GM12873 (cell line): ENCODE measurements around the gene RTP3.

Source experiments
- TF ChIP-seq, protein P1 (sequence below): IDR thresholded peaks from 2 replicates; pipeline ENCODE4 v1.5.1; 2012; ENCODE audit warnings: low read depth, mild to moderate bottlenecking, moderate library complexity, low read length, control low read depth; ENCODE audit not compliant: insufficient read depth; ENCODE audit errors: missing control alignments

The RTP3 gene

GRCh38 chr3:46488735-46489361 lies 8.9 kb upstream of the RTP3 start:
- TF ChIP-seq, protein P1, sequence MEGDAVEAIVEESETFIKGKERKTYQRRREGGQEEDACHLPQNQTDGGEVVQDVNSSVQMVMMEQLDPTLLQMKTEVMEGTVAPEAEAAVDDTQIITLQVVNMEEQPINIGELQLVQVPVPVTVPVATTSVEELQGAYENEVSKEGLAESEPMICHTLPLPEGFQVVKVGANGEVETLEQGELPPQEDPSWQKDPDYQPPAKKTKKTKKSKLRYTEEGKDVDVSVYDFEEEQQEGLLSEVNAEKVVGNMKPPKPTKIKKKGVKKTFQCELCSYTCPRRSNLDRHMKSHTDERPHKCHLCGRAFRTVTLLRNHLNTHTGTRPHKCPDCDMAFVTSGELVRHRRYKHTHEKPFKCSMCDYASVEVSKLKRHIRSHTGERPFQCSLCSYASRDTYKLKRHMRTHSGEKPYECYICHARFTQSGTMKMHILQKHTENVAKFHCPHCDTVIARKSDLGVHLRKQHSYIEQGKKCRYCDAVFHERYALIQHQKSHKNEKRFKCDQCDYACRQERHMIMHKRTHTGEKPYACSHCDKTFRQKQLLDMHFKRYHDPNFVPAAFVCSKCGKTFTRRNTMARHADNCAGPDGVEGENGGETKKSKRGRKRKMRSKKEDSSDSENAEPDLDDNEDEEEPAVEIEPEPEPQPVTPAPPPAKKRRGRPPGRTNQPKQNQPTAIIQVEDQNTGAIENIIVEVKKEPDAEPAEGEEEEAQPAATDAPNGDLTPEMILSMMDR: peak; percentile 100

DNA sequence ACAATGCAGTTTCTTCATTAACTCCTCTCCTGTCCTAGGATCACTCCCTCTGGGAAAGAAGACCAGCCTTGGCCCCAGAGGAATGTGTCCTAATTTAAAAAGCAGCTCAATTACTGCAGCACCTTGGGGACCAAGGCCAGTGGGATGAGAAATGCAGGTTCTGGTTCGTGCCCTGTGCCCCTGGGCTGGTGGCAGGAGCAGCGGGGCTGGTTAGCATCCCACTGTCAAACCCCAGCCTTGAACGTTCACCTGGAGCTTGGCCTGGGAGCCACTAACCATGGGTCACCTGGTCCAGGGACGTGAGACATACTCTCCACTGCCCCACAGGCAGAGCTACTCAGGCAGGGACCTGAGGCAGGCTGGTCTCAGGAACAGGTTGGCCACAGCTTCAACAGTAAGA lies 8.4 kb upstream of the RTP3 start:
- TF ChIP-seq, protein P1: no peak

DNA sequence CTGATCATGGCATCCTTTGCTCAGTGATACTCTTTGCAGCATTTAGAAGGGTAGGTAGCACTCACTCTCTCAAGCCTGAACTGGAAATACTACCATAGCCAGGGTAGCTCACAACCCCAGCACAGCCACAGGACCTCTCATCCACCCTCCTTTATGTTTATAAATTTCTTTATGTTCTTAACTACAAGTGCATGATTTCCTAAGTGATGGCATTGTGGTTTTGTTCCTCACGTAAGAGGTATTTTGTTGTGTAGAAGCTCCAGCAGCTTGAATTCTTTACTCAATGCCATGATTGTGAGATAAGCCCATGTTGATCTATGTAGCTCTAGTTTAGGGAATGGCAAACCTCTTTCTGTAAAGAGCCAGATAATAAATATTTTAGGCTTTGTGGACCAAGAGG lies 7.9 kb upstream of the RTP3 start:
- TF ChIP-seq, protein P1: no peak

- TF ChIP-seq, protein P1: no peak
Measured at GRCh38 chr3:46490338-46491084, 7.3 kb upstream of the RTP3 start.

DNA sequence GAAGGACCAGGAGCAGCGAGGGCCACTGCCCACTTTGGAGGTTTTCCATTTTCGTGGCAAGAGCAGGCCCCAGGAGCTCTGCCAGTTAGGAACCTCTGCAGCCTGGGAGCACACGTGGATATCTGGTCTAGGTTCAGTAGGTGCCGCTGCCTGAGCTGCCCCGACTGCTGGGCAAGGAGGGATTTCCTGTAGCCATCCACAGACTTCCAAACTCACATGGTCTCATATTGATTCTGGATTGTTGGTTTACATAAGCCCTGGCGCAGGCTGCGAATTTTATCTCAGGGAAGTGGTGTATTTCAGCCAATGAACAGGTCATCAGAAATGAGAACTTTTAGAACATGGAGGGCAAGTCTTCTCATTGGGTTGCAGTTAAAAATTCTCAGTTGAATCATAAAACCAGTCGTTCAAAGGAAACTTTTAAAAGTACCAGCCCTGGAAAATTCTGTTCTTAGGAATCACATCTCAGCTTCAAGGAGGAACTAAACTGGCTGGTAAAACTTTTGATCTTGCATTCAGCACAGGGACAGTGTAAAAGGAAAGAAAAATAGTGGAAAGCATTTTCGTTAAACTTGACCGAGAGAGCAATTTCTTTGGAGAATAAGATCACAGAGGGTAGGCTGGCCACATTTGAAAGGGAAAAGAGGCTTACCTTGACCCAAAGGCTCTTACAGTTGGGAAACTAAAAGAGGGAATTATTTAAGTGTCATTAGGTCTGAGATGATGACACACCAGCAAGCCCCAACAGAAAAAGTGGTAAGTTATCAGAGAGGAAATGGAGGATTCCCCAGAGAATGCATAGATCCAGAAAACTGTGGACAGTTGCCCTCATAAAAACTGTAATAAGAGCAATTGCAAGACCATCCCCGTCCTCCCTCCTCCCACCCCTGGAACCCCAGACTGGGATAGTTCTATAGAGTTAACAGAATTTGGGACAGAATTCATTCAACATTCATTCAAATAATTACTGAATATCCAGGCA lies 6.4 kb upstream of the RTP3 start:
- TF ChIP-seq, protein P1: no peak

- TF ChIP-seq, protein P1: no peak
Measured at GRCh38 chr3:46492890-46493547, 4.8 kb upstream of the RTP3 start.

DNA sequence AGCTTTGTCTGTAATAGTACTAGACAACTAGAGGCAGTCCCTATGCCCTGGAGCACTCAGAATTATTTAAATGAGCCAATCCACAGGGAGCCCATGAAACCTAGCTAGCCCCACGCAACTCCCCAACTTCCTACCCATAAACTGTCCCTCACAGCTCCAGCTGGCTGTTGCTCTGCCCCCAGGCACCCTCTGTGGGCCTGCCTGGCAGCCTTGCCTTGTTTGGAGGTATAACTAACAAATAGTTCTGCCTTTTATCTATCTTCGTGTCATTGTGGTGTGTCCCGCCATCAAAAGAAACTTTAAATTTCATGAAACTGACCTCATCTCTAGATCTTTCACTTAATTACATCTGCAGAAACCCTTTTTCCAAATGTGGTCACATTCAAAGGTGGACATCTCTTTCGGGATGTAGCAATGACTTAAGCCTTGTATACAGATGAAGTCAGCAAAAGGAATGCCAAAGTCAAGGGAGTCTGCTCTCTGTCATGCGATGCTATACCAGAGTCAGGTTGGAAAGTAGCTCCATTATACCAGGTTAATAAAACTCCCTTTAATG lies 1.8 kb upstream of the RTP3 start:
- TF ChIP-seq, protein P1: no peak
